H1 (cell line): ENCODE measurements around the gene MAD2L2.

ENCODE experiments used
- CTBP2 ChIP-seq: IDR thresholded peaks from 2 replicates; pipeline ENCODE4 v1.7.0; 2011; ENCODE audit warnings: borderline replicate concordance, mild to moderate bottlenecking, moderate library complexity, mixed read lengths, low read length; ENCODE audit not compliant: insufficient read depth, insufficient read length
- CTCF ChIP-seq, 3 experiments: IDR thresholded peaks; 1 replicate in 2 of 3; 2 replicates in 1 of 3; pipeline versions ENCODE4 v1.5.1 to v1.6.1; 2011; ENCODE audit warnings: low read length in 3 of 3, mild to moderate bottlenecking in 3 of 3, inconsistent platforms in 2 of 3, low read depth in 1 of 3, moderate library complexity in 1 of 3; ENCODE audit not compliant: insufficient read depth in 1 of 3; ENCODE audit errors: control extremely low read depth in 1 of 3
- EGR1 ChIP-seq: IDR thresholded peaks from 2 replicates; pipeline ENCODE4 v1.6.1; 2011; ENCODE audit warnings: low read depth, low read length, borderline replicate concordance
- EP300 ChIP-seq, 2 experiments: IDR thresholded peaks; 1 replicate in 1 of 2; 2 replicates in 1 of 2; pipeline ENCODE4 v1.6.1; 2011 to 2012; ENCODE audit warnings: low read depth in 2 of 2, low read length in 2 of 2, mild to moderate bottlenecking in 2 of 2, borderline replicate concordance in 1 of 2, inconsistent platforms in 1 of 2, moderate library complexity in 1 of 2
- EZH2 ChIP-seq: fragments of 200-600 bp; sonication (generic); IDR thresholded peaks from 2 replicates; pipeline ENCODE4 v1.7.1; 2012; ENCODE audit warnings: low read depth, mild to moderate bottlenecking, moderate library complexity, low read length, inconsistent platforms; ENCODE audit not compliant: severe bottlenecking
- JUND ChIP-seq: IDR thresholded peaks from 2 replicates; pipeline ENCODE4 v1.6.1; 2011; ENCODE audit warnings: mild to moderate bottlenecking, improper control_type of control experiment, low read length
- MAX ChIP-seq: IDR thresholded peaks from 2 replicates; pipeline ENCODE4 v1.6.1; 2012; ENCODE audit warnings: inconsistent platforms
- NRF1 ChIP-seq: IDR thresholded peaks from 2 replicates; pipeline ENCODE4 v1.6.1; 2011; ENCODE audit warnings: mild to moderate bottlenecking, low read depth, low read length, improper control_type of control experiment
- POLR2A ChIP-seq, 2 experiments: IDR thresholded peaks; 1 replicate in 1 of 2; 2 replicates in 1 of 2; pipeline ENCODE4 v1.6.1; 2011; ENCODE audit warnings: low read depth in 2 of 2, low read length in 2 of 2, mild to moderate bottlenecking in 2 of 2; ENCODE audit errors: control extremely low read depth in 1 of 2
- RAD21 ChIP-seq, 2 experiments: IDR thresholded peaks in 1 of 2; conservative IDR thresholded peaks in 1 of 2; 2 replicates each; pipeline ENCODE4 v1.6.1; 2011; ENCODE audit warnings: low read depth in 2 of 2, low read length in 2 of 2, improper control_type of control experiment in 1 of 2, inconsistent platforms in 1 of 2, mild to moderate bottlenecking in 1 of 2, moderate library complexity in 1 of 2
- RXRA ChIP-seq: IDR thresholded peaks from 2 replicates; pipeline ENCODE4 v1.6.1; 2011; ENCODE audit warnings: low read depth, mild to moderate bottlenecking, low read length, moderate library complexity; ENCODE audit not compliant: insufficient read depth
- SAP30 ChIP-seq: fragments of 300-600 bp; sonication (generic); IDR thresholded peaks from 2 replicates; pipeline ENCODE4 v1.7.1; 2012; ENCODE audit warnings: low read length, moderate library complexity, mild to moderate bottlenecking, inconsistent platforms; ENCODE audit not compliant: insufficient read depth, insufficient replicate concordance
- ZNF274 ChIP-seq: IDR thresholded peaks from 2 replicates; pipeline ENCODE4 v1.7.0; 2012; ENCODE audit warnings: low read length, borderline replicate concordance; ENCODE audit errors: extremely low read depth

GRCh38 chr1:11706292-11706691 is 25.3 kb upstream of the MAD2L2 start:
- TF ChIP-seq RAD21 (IDR thresholded peaks at IDR 0.05 in 1 of 2, conservative IDR thresholded peaks at IDR 0.05 in 1 of 2; ENCODE audit: low read depth in 2 of 2, low read length in 2 of 2) (no peak), ZNF274 (no peak), RXRA (no peak), MAX (no peak), EZH2 (no peak), CTCF (IDR thresholded peaks at IDR 0.05; ENCODE audit: control extremely low read depth in 1 of 3, insufficient read depth in 1 of 3, low read depth in 1 of 3, low read length in 3 of 3) (no peak), JUND (no peak), CTBP2 (no peak), EGR1 (no peak), NRF1 (no peak), SAP30 (no peak), EP300 (IDR thresholded peaks at IDR 0.05; ENCODE audit: borderline replicate concordance in 1 of 2, low read depth in 2 of 2, low read length in 2 of 2) (no peak), POLR2A (IDR thresholded peaks at IDR 0.05; ENCODE audit: control extremely low read depth in 1 of 2, low read depth in 2 of 2, low read length in 2 of 2) (no peak)
